HG03565 (cell line): ENCODE data around the gene TCP11.

Experiments used
- ATAC-seq: cut with Tn5 transposase; IDR thresholded peaks from one replicate; pipeline ENCODE4 v1.9.1; 2021; ENCODE audit warnings: mild to moderate bottlenecking, moderate library complexity; ENCODE audit not compliant: unreplicated experiment

TCP11 gene

DNA sequence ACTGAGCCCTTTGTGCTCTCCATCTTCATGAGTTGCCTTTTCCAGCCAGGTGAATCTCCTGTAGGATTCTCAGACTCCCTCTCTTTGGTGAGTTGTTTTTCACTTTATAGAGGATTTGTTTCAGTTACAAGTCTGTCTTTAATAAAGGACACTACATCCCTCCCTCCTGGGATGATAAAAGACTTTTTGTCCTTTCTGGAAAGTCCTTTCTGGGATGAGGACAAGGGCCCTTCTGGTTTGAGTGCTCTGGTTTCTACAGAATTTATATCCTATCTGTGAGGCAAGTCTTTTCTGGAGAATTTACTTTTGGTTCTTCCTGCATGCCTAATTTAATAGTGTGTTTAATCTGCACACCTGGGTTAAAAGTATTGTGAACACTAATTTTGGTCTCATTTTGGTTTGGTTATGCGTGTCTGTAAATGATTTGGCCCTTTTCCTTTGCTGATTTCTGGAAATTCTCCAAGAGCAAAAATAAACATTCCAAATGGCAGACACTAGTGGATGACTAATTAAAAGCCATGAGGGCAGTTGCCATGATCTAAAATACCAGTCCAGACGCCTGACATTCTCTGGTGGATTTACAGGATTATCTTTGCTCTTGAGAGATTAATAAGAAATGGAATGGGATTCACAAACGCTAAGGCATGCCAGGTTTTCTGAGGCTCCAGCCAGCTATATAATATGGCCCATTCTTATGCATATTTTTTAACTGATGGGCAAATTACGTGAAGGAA lies 44.8 kb downstream of the TCP11 start:
- ATAC-seq, result no peak

DNA sequence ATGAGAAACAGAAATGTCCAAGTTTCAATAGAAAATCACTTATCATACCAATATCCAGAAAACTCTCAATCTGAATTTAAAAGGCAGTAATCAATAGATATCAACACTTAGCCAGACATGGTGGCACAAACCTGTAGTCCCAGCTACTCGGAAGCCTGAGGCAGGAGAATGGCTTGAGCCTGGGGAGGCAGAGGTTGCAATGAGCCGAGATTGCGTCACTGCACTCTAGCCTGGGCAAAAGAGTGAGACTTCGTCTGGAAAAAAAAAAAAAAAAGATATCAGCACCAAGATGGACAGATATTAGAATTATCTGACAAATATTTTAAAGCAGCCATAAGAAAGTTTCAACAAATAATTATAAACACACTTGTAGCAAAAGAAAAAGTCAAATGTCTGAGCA lies 47.0 kb downstream of the TCP11 start:
- ATAC-seq, result no peak

DNA sequence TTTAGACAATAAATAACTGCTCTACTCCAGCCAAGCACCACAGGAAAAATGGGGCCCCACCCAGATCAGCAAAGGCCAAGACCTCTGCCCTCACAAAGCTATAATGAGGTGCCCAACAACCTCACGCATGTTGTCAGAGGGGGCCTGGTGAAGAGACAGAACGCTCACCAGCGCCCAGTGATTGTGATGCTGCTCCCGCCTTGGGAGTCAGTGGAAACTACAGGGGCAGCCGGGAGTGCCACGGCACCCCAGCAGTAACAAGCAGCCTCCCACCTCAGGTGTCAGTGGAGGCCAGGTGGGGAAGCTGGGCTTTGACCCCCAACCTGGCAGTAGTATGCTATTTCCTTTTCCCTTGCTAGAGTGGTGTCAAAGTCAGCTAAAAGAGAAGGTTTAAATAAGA lies 47.4 kb downstream of the TCP11 start:
- ATAC-seq, result no peak

DNA sequence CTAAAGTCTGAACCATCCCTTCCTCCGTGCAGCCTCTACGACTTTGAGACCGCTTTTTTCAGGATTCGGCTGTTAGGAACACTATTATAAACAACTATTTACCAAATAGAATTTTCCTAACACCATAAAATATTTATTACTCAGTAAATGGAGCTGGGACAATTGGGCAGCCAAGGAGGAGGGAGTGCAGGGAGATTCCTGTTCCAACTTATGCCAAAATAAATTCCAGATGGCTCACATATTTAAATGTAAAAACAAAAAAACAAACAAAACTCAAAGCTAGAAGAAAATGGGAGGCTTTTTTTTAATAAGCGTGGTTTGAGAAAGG lies 48.1 kb downstream of the TCP11 start:
- no peak for ATAC-seq

DNA sequence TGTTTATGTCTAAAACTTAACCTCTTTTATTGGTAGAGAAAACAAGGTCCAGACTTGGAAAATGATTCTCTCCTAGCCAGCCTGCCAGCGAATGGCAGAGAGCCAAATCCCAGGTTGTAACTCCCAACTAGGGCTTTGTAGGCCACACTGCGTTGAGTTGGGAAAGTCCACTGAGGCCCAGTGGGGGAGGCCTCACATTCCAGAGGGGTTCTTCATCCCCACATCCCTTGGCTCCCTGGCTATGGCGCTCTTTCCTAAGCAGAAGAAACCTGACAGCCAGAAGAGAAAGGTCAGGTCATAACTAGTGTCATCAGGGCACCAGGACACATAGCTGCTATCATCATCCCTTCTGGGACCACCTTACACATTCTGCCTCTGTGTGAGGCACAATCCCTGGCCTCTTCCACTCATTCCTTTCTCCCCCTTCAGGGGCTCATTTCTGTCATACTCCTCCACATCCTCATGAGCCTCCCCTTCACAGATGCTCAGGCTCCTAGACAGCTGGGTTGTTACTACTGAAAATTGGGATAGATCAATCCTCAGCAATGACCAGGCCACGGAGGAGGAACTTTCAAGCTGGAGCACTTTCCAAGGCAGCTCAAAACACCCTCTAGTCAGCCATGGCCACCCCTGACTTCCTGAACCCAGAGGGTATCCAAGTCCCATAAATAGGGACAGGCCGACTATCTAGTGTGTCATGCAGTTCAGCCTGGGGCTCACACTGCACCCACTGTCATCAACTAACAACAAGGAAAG lies 48.6 kb downstream of the TCP11 start:
- ATAC-seq, result no peak

DNA sequence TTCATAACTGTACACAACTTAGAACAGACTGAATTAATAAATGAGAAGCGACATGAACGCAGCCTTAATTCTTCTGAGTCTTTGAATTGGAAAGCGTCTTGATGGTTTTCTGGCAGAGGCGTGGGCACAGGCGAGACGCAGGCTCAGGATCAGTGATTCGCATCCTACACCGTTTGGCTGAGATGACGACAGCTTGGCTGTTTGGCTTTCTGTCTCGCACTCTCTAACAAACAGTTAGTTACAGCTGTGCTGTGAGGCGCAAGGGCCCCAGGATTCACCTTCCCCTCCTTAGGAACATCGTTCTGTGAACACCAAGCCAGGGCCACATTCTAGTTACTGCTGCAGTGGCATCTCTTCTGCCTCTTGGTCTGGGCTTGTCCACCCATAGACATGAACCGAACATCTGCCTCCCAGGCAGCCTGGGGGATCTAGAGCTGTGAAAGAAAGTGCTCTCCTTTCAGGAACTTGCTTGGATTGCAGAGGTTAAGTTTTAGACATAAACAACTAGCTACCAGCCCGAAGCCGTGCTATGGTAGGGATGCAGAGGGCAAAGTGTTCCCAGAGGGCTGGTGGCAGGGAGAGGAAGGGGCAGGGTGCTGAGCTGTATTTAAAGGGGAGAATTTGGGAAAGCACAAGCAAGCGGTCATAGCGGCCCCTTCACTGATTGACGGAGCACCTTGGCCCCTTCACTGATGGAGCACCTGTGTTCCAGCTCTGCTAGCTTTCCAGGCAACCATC lies 49.6 kb downstream of the TCP11 start:
- ATAC-seq, result no peak

DNA sequence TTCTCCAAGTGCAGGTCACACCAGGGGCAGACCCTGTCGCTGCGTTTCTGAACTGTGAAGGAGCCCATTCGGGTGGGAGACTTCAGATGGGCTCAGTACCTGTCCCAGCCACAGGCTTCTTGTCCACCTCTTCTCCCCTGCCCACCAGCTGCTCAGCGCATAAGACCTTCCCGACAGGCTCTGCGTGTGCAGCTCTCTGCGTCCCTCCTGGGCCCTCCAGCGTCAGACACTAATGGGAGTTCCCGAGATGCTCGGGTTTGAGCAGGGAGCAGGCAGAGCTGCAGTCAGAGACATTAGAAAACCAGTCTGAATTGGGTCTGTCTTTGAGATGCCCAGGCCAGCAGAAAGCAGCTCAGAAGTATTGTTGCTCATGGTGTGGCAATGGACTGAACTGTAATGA lies 50.4 kb downstream of the TCP11 start:
- no peak for ATAC-seq

DNA sequence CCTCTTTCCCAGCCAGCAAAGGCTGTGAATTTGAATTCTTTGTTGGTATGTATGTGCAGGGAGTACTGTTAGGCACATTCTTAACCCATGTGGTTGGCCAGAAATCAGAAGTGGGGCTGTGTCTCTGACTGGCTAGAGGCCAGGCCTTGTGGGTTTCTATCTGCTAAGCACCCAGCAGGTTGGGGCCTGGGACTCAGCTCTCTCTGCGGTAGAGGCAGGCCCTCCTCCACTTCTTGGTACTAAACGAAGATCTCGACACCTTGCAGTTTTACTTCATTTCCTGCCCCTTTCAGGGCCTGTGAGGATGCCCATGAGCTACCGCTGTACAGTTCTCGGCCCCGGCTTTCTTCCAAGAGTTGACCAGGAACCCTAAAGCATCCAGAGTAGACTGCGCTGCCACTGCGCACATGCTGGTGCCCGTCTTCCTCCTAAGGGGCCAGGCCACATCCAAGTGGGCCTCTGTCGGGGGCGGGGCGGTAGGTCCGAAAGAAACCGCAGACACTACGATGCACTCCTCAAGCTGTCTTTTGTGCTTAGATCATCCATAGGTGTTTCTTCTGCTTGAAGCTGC lies 51.1 kb downstream of the TCP11 start:
- ATAC-seq, result no peak

DNA sequence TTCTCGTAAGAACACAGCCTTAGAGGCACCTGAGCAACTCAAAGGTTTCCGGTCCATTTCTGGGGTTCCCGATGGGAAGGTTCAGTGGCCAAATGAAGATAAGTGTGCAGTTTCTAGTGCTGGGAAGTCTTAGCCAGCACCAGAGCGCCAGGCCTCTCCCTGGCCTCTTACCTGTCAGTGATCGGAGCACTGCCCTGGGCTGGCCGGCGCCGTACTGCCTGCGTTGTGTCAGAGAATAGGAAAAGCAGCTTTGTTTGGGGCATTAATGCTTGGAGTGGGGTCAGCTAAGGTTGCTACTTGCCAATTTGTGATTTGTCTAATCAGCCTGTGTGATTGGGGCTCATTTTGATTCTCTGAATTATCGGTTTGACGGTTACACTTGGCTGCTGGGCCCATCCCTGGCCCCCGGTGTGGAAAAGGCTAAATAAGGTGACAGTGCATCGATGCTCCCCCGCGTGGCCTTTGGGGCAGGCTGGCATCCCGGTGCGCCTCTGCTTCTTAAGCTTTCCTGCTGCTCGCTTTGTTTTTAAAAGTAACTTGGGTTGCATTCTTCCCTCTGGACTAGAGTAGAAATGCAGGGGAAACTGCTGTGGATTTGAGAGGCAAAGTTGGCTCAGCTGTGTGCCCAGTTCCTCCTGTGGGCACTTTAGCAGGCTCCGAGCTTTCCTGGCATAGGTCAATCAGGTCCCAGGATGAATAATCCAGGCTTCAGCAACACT lies 51.8 kb downstream of the TCP11 start:
- no peak for ATAC-seq

DNA sequence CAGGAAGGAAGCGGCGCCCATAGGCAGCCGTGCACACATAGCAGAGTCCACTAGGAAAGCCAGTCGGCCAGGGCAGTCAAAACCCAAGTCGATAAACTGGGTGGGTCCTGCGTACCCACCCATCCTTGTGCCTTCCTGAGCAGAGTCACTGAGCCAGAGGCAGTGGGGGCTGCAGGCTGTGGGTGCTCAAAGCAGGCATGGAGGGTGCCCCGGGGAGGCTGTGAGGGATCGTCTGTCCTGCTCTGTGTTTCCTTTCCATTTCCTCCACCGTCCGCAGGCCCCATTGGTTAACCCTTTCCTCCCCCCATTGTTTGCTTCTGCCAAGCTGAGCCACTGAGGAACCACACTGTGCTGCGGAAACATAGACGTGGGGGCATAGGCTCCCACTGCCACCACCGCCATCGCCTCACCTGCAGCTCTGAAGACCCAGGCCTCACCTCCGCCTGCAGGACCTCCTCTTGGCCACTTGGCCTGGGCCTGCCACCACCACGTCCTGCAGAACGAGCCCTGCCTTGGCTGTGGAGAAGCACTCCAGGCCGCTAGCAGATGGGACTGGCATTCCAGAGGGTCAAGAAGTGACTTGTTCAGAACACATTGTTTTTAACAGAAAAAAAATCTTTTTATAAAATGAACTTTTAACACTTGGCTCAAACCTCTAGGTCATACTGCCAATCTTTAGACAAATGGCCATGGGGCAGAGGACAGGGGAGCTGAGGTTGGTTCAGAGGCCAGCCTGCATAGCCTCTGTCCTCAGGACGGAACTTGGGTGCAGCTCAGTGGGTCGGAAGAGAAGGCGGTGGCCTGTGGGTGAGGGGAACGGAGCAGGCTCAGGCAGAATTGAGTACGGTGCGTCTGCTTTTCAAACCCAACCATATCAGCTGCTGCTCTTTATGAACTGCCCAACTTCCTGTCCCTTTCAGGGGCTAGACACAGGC lies 52.6 kb downstream of the TCP11 start:
- no peak for ATAC-seq

DNA sequence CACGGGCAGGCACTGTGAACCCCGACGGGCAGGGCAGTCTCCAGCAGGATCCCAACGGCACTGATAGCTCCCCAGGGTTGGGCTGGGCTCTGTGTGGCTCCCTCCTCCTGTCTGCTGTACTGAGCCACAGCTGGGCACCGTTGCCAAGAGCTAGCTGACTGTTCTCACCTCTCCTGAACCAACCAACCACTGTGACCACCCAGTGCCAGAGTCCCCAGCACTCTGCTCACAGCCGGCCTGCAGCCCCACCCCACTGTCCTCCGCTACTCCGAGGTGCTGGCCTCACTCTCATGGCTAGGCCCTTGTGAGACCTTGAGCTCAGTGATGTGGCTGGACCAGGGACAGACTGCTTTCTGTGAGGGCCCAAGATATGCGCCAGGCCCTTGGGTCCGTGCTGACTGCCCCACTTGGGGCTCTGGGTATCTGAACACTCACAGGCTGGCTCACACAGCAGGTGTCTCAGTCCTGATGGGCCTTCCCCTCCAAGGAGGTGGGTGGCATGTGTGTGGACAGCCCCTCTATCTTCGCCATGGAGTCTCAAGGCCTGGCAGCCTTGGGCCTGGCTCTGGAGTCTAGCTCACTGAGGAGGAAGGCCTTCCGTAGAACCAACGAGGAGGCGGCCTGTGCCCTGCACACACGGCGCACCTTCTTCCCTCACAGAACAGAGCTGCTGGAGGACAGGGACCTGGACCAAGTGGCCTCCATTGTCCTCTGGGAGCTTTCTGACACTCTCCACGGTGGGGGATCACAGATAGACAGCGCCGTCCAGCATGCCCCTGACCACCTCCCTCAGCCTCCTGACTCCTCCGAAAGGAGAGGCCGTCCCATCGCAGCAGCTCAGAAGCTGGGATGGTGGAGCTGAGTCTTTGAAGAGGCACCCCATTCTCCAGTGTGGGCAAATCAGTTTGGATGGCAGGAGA lies 53.5 kb downstream of the TCP11 start:
- no peak for ATAC-seq

DNA sequence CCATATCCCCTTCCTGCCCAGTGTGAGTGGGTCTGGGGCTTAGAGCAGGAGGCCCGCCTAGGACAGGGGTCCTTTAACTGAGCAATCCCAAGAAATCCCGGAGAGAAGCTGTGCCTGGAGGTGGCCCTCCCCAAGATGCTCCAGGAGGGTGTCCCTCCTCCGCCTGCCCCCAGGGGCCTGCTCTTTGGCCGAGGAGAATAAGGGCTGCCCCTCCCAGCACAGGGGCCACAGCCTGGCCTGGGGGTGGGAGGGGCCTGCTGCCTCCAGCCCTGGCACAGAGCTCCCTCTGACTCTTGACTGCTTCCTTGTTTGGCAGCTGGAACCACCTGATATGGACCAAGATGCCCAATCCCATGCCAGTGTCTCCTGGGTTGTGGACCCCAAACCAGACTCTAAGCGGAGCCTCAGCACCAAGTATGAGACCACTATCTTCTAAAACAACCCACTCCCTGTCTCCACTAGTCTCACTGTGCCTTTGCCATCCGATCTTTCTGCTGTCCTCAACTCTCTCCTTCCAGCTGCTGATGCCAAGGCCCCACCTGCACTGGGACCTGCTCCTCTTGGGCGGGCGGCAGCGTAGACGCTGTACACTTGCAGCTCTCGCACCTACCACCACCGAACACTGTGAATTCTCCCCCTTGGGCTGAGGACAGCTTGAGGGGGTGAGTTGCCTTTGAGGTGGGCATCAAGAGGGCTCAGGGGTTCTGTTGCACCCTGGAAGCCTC lies 54.3 kb downstream of the TCP11 start:
- ATAC-seq, result no peak

DNA sequence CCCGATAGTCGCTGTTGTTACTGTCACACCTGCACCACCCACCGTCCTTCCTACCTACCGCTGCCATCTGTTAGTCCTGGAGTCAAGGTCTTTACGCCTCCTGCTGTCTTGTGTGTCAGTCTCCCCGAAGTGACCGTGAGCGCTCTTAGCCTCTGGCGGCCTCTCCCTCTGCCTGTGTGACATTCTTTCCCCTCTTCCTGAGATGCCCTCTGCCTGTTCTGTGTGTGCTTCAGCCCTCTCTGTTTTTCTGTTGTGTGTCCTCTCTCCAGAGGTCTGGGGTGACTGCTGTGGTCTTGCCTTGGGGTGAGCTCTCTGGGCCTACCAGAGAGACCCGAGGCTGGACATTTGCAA lies 54.9 kb downstream of the TCP11 start:
- ATAC-seq, result no peak

DNA sequence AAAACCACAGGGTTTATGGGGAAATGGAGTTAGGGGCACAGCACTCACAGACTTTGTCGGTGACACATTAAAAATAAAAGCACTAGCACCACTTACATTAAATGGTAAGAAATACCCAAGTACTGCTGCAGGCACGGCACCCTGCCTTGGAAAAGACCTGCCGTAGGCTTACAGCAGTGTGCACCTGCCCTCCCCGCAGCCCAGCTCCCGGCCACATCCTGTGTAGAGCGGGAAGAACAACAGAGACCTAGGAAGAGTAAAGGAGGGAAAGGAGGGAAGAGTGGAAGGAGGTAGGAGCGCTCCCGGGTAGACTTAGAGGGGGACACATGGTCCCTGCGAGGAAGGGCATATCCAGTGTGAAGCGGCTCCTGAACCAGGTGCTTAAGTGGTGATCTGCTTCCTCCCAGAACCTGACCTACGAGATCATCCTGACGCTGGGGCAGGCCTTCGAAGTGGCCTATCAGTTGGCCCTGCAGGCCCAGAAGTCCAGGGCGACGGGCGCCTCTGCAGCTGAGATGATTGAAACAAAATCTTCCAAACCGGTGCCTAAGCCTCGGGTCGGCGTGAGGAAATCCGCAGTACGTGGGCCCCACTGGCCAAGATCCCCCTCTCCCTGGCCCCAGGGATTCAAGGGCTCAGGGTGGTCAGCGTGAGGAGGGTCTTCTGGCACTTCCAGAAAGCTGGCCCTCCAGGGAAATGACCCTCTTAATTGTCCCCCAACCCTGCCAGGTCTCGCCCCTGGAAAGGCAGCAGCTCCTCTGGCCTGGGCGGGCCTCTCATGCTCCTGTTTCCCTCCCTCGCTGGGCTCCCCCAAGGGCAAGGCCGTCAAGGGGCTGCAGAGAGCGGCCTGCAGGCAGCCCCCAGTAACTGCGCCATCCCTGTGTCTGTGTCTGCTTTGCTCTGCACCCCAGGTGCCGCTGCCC lies 55.5 kb downstream of the TCP11 start:
- ATAC-seq, result no peak

DNA sequence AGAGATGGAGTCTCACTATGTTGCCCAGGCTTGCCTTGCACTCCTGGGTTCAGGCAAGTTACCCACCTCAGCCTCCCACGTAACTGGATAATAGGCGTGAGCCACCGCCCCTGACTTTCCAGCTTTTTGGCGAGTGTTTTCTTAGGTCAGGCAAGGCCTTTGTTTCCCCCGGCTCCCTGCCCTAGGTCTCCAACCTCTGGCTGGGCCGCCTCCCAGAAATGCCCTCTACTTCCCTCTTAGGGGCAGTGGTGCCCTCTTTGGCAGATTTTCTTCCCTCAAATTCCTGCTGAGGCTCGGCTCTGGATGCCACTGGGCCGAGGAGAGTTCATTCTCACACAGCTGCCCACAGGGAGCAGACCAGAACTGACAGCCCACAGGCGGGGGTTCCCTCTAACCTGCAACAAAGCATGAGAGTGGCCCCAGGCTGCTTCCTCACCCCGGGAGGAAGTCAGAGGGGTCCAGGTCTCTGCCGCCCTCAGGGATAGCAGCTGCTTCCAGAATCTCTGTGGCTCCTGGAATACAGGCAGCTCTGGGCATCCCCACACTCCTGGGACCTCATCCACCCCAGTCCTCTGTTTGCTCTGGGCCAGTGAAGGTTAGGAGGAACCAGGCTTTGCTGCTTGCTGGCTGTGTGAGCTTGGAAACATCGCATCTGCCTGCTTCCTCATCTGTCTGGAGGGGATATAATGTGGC lies 56.5 kb downstream of the TCP11 start:
- no peak for ATAC-seq

DNA sequence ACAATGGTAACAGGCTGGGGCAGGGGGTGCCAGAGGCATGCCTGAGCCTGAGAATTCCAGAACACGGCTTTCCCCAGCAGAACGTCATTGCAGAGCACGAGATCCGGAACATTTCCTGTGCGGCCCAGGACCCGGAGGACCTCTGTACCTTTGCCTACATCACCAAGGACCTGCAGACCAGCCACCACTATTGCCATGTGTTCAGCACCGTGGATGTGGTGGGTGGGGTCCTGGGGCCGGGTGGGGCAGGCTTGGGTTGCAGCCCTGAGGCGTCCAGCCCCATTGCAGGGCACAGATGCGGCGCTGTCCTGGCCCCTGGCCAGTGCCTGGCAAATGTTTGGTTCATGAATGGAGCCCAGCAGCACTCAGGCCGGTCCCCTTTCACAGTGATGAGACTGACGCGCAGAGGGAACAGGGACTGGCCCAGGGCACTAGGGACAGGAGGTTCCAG lies 57.1 kb downstream of the TCP11 start:
- ATAC-seq, result no peak

DNA sequence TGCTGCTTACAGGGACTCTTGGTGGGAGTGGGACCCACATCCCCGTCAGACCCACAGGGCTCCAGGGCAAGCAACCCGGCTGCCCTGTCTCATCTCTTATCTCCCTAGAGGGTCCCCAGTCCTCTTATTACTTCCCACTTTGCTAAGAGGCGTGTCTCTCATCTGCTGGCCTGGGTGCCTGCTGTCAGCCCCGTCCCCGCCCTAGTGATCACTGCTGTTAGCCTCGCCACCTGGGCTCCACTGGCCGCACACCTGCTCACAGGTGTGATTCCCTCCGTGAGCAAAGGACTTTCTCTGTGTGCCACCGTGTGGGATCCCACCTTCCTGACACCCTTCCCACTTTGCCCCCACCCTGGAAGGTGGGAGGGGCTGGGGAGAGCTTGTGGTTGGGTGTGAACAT lies 57.6 kb downstream of the TCP11 start:
- ATAC-seq, result no peak
